Endometrial microvascular endothelial cells (primary cell): Measurements from ENCODE around the gene SREBF1. TPM values are rescaled to one million over a fixed set of nuclear protein-coding genes. Genes with fewer than 3 reads are reported as not detected.

ENCODE experiments used
- in situ Hi-C: cut with HindIII; loops from 2 replicates; pipeline ENCODE4 v1.10.0; 2017; ENCODE audit warnings: low sequenced_read_pairs, low pct_unique_long_range_greater_than_20kb; ENCODE audit errors: inconsistent ontology term
- total RNA-seq: library from RNA; depleted of rRNA; stranded (reverse); fragments of >200 nt; gene quantifications from one replicate; pipeline ENCODE4 v1.2.3, GENCODE V29; 2015; ENCODE audit errors: inconsistent ontology term

Gene SREBF1
- total RNA-seq, 1 donor from 2014 or later = 49.8 TPM

DNA sequence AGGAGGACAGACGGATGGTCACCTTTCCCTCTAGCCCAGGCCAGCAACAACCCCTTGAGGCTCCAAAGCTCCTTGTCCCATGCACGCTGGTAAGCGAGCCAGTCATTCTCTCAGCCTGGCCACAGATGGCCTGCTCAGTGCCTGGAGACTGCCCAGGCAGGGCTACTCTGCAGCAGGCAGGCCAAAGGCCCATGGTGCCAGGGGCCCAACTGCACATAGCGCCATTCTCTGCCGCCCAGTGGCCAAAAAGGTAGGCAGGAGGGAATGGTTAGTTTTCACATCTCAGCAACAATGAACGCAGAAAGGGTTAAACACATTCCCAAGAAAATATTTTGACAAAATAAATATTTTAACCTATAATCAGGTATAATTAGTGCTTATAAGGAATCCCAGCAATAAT, 7.7 kb upstream of the SREBF1 start:
- in situ Hi-C loops = no loop called here

DNA sequence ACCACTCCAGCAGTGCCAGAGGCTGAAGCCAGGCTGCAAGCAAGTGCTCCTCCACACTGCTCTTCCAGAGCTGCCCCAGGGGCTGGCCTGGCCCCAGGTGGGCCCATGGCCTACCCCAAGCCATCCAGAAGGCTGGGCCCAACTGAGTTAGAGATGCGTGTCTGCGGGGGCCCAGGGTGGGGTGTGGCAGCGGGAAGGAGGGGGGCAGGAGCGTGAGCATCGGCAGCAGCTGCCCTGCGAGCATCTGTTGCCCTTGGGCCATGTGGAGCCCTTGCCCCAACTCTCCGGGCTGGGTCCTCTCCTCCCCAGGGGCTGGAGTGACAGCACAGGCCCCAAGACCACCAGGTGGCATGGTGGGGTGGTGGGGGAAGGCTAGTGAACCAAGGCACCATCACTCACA, 7.3 kb upstream of the SREBF1 start:
- in situ Hi-C loops = no loop called here

DNA sequence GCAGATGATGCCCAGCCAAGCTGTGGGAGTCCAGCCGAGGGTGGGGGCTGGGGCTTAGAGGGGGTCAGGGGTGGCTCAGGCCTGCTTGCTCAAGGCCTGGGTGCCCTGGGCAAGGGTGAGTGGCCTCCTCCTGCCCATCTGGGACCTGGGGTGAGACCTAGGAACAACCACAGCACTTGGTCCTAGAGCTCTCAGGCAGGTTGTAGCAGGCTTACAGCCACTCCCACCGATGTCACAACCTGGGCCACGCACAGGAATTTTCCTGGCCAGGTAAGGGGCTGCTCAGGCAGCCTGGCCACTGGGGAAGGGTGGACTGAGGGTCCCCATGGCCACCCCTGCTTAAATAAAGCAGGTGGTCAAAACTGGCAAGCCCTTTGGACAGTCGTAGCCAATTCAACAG, 6.3 kb upstream of the SREBF1 start:
- in situ Hi-C loops = no loop called here

DNA sequence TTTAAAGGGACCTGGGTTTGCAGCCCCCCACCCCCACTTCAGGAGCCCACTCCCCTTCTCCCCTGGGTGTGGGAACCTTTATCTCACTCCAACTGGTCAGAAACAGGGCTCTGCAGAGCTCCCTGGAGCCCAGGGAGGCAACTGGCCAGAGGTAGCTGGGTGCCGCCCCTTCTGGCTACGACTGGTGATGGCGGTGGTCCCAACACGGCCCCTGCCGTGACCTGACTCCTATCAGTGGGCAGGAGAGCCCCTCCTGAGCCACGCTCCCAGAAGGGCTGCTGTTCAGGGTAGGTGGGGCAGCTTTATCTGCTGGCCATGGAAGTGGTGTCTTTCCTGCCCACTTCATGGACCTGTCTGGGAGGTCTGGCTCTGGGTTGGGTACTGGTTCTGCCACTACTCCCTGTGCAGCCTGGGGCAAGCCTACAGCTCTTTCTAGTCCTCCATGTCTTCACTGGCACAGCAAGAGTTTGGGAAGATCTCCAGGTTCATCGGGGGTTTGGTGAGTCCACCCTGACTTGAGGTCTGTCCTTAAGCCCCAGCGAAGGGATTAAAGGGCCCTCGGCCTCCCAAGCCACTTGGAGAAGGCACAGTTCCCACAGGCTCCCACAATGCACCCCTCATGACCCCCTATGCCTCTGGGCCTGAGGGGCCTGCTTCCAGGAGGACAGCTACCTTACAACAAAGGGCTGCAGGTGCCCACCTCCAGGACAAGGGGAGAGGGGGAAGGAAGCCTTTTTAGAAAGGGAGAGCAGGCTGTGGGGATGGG, 5.5 kb upstream of the SREBF1 start:
- in situ Hi-C loops = no loop called here

DNA sequence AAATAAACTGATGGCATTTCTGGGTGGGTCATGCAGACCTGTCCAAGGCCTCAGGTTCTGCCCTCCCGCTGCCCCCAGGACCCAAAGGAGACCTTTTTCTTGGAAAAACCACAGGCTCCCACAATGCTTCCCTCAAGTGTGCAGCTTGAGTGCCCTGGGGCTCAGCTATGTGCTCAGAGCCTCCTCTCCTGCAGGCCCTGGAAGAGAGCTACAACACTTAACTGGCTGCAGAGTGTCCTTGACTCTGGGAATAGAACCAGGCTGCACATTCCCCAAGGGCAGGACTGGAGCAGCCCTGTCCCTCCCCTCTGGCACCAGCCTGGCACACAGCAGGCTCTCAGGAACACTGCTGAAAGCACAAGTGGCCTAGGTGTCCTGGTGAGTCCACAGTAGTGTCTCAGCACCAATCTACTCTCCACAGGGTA, 4.8 kb upstream of the SREBF1 start:
- in situ Hi-C loops = no loop called here

DNA sequence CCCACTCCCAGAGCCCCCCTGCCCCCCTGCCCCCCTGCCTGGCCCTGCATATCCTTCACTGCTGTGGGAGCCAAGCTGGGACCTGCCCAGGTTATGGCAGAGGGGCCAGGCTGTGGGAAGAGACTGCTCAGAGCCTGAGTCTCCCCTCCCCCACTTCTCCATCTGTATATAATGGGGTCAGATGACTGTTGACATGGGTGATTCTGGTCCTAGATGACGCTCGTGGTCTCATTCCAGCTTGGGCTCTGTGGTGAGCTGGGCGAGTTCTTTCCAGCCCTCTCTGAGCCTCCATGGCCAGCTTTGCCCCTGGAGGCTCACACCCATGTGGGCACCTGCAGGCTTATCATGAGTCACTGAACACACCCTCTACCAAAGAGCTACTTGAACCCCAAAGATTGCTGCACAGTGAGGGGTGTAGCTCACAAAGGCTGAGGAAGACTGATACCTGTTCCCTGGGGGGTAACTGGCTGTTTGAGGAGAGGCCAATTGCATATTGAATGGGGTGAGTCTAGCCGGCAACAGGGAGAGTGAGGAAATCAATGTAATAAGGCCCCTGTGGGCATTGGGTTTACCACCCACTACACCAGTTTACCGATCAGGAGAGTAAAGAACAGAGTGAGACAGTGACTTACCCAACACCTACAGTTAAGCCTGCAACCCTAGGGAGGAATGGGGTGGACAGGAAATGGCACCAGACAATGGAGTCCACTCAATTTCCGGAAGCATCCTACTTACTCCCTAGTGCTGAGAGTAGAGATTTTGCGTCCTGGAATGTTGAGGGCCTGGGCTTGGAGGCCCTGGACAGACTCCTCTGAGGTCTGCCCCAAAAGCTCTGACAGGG, 4.2 kb upstream of the SREBF1 start:
- in situ Hi-C loops = no loop called here

DNA sequence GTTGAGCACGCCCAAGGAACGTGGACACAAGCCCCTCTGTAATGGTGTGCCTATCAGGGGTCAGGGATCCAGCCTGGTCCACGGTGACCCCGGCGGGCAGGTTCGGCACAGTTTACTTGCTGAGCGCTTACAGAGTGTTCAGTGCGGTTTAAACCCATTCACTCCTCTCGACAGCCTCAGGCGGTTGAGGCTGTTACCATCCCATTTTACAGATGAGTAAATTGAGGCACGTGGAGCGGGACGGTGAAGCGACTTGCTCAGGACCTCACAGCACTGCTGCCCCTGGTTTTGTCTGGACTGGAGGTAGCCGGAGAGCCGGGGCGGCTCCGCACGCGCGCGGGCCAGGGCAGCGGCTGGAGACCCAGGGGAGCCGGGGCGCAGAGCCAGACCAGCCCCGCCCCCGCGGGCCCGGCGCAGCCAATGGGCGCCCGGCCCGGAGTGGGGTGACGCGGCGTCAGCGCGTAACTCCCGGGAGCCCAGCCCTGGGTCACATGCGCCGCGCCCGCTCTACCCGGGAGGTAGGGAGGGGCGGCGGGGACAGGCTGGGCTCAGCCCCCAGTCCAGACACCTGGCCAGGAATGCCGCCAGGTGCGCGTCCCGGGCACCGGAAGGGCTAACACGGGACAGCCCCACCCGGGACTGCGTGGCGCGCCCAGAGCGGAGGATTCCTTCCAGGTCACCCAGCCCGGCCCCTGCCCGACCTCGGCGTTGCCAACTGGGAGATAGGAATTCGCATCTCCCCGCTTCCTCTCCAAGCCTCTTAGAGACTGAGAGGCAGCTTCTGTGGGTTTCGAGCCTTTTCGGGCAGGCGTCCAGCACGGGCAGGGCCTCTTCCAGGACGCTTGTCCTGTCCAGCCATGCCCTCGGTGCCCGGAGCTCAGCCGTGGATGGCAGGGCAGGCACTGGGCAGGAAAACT, 3.3 kb upstream of the SREBF1 start:
- in situ Hi-C loops = no loop called here

DNA sequence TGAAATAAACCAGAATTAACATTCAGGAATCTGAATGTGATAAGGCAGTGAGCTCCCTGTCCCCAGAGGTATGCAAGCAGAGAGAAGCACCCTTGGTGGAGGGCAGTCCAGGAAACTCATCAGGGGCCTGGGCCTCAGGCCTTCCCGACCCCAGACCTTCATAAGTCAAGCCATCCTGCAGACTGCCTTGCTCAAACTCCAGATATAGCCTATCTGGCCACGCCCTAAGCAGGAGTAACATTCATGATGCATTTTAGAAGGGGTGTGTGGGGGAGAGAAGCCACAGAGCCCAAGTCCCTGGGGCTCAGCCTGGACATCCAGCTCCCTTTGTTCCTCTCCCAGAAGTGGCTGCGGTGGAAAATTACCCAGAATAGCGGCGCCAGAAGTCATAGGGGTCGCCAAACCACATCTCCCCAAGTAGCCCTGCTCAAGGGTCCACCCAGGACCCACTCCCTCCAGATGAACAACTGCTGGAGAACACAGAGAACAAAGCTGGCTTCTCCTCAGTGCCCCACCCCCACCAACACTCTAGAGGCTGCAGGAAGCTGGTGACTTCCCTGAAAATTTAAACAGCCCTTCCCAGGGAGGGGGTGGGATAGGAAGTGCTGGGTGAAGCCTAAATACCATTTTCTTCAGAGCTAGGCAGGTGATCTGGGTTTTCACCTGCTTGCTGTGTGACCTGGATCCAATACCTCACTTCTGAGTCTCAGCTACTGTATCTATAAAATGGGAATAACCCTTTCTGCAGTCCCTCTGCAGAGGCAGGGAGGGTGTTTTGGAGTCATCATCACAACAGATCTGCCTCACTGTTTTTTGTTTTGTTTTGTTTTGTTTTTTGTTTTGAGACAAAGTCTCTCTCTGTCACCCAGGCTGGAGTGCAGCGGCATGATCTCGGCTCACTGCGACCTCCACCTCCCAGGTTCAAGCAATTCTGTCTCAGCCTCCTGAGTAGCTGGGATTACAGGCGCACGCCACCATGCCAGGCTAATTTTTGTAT, 1.5 kb upstream of the SREBF1 start:
- in situ Hi-C loops = no loop called here

DNA sequence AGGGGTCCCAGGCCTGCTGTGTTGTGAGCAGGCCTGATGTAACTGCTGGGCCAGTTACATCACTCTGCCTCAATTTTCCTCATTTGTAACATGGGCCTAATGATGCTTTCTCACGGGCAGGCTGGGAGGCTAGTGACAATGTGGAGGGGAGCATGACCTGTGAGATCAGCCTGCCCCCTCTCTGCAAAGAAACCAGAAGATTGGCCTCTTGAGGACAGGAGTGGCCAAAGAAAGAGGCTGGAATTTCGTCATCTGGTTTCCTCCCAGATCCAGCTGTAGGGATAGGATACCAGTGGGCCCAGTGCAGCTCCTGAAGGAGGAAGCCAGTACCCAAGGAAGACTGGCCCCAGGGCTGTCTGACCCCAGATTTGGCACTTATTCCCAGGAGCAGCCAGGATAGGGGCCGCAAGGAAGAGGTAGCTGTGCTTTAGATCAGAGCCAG, 615 bp upstream of the SREBF1 start:
- in situ Hi-C loops = no loop called here

DNA sequence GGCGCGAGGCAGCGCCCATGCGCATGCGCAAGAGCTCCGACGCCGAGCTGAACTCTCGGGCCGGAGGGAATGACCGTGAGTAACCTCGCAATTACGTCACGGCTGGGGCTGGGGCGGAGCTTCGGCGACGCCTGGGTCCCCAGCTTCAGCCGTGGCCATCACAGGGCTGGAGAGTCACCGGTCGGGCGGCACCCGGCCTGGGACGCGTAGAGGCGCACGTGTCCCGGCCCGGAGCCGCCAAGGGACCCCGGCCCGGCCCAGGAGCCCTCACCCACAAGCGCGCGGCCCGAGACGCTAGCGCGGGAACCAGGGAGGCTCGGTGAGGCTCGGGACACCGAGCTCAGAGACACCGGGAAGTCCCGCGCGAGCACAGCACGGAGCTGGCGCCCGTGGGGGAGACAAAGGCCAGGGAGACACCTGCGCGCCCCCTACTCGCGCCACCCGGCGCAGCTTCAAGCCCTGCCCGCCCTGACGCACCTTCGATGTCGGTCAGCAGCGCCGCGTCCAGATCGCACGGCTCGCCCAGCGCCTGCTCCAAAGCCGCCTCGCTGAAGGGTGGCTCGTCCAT, 452 bp downstream of the SREBF1 start:
- in situ Hi-C loops = no loop called here

DNA sequence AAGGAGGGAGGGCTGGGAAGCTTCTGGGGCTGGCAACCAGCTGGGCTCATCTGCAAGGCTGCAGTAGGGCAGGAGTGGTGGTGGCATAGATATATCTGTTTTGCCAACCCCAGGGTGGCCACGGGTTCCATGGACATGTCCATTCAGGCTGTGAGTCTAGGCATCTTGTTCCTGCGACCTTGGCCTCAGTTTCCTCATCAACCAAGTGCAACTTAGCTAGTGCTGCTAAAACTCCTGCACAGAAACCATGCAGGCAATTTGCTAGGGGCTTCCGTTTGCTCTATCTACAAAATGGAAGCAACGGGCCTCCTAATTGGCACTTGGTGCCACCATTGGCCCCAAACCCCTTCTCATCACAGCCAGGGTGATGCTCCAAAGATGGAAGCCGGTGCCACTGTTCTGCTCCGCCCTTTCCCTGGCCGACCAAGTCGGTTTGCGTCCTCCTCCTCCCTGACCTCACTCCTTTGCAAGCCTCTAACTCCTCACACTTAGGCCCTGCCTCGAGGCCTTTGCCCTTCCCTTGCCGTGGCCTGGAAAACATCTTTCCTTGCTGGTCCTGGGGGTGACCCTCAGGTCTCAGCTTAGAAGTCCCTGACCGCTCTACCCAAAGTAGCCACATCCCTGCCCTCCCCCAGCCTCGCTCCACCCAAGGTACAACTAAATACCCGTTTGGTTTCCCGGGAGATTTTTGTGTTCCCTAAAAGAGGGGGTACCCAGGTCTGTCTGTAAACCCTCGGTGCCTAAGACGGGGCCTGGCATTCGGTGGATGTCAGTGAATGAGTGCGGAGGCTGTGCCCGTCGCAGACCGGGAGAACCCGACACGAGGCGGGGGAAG, 1.2 kb downstream of the SREBF1 start:
- in situ Hi-C loops = no loop called here

DNA sequence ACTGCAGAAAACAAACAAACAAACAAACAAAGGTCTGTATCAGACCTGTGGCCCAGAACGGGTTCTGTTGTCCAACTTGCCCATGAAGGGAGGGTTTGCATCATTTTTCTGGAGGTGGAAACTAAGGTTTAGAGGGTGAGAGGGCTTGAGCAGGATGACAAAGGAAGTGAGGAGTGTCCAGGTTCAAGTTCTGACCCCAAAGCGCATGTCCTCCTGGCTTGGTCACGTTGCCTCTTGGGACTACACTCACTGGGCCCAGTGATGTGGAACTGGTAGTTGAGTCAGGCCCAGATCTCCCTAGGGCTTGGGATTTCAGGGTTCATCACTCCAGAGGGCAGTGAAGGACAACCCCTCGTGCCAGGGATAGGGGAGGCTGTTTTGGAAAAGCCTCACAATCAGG, 1.8 kb downstream of the SREBF1 start:
- in situ Hi-C loops = no loop called here

DNA sequence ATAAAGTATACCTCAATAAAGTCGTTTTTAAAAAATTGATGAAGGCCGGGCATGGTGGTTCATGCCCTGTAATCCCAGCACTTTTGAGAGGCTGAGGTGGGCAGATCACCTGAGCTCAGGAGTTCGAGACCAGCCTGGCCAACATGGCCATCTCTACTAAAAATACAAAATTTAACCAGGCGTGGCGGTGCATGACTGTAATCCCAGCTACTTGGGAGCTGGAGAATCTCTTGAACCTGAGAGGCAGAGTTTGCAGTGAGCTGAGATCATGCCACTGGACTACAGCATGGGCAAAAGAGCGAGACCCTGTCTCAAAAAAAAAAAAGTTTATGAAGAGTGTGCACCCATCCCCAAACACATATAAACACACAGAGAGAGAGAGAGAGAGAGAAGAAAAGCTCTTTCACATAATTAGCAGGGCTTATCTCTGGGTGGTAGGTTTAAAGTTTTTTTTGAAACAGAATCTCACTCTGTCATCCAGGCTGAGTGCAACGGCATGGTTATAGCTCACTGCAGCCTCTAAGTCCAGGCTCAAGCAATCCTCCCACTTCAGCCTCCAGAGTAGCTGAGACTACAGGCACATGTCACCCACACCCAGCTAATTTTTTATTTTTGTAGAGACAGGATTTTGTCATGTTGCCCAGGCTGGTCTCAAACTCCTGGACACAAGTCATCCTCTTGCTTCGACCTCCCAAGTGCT, 3.0 kb downstream of the SREBF1 start:
- in situ Hi-C loops = no loop called here

DNA sequence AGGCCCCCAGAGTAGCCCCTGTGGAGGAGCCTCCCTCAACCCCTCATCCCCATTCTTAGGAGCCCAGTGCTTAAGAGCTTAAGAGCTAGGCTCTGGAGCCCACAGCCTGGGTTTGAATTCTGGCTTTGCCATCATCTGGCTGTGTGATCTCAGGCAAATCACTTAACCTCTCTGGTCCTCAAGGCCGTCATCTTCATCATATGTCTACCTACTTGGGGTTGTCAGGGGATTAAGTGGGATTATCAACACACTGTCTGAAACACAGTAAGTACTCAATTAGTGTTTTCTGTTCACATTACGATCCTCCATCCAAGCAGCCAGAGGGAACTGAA, 4.8 kb downstream of the SREBF1 start:
- in situ Hi-C loops = no loop called here

DNA sequence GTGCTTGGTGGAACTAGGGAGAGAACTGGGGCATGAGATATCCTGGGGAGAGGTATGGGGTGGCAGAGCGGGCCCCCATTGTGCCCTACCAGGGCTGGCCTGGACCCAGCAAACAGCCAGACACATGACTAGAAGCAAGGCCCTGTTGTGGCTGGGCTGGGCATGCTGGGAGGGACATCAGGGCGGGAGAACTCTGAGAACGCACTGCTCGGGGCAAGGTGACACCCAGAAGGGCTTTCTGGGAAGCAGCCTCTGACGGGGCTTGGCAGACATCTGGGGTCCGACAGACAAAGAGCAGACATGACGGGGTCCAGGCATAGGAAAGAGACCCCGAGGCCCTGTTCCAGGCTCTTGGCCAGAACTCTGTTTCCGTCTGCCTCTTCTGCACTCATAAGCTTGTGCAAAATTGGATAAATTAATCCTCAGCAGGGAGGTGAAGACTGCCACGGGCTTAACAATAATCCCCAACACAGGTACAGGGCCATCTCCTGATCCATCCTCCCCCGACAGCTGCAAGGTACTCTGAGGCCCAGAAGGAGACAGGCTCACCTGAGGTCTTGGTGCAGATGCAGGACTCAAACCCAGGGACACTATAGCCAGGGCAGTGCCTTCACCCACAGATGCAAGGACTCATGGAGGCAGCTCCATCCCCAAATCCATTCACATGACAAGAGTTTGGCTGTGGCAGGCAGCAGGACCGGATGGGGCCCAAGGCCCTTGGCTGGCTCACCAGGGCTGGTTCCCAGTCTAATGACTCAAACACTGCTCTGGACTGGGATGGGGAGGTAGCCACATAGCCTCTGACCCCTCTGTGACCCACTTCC, 5.4 kb downstream of the SREBF1 start:
- in situ Hi-C loops = no loop called here

DNA sequence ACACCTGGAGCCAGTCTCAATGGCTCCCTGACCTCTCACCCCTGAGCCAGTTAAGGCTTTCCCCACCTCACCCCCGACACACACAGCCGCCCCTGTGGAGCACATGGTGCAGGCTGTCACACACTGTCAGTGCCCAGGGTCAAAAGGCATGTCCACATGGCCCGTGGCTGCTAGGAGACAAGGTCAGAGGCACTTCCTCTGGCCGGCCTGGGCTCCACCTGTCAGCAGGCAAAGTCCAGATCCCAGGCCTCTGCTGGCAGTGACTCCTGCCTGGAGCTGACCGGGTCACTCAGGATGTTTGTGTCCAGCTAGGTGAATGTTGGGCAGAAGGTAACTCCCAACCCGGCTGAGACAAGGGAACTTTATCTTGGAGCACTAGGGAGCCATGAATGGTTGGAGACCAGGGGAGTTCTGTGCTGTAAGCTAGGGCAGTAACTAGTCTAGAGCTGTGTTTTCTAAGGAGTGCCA, 6.0 kb downstream of the SREBF1 start:
- in situ Hi-C loops = no loop called here
